UCSD-AML1 (cell line): ENCODE data around the gene DDC.
A peak's percentile ranks its signal among the peaks of the same experiment; 100 is the strongest.
"Not testable (repeated sequence)": the region's sequence is repeated elsewhere in the genome, so short reads cannot be mapped to it uniquely, and the experiment has no call there.

Experiments
- DNase-seq: peaks from one replicate; lab custom pipeline; 2025; ENCODE audit not compliant: unreplicated experiment; lab: John Stamatoyannopoulos, UW

The DDC gene

DNA sequence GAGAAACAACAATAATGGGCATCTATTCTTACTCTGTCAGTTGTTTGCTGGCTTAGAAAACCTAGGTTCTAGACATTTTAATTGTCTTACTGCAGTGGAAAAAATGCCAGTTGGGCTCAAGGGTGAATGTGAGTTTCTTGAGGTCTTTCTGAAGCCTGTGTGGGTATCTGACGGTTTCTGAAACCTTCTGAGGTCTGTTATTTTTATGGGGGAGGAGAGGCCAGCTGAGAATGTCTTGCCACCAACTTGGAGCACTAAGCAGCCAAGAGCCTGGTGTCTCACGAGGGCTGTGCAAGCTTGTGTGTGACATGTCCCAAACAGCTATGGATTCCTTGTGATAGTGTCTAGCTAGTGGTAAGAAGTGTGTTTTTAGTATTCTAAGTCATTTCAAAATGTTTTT is 24.2 kb upstream of the DDC start:
- no peak for DNase-seq

DNA sequence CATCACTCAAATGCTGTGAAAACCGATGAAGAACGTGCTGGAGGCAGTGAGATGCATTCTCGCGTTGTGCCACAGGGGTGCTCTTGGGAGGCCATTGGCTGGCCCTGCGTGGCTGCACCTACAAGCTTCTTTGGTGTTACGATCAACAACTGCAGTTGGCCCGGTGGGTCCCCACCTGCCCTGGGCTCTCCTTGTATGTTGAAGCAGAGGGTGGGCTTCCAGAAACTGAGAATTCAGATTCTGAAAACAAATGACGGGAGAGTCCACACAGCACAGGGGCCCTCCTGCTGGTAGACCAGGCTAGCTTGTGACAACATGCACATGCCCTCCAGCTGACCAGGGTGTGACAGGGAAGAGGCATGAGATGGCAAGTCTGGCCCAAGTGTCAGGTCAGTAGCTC is 23.7 kb upstream of the DDC start:
- DNase-seq: peak; percentile 13

- no peak for DNase-seq
Measured at GRCh38 chr7:50587737-50588136, 22.5 kb upstream of the DDC start.

GRCh38 chr7:50584793-50585408 is 19.7 kb upstream of the DDC start:
- DNase-seq: no peak

DNA sequence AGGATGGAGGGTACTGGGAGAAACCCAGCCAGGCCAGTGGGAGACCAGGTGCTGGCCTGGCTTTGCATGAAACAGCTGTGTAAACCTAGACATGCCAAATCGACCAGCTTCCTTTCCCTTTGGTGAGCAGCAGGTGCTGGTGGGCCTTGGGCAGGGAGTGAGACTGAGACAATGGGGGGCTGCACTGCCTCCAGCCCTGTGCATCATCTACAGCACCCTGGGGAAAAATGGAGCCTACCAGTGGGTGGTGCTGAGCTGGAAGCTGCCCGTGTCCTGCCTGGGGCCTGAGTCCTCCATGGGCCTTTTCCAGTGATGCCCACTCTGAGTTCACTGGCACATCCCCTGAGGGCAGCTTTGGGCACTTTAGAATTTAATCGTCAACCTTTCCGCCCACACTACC is 19.2 kb upstream of the DDC start:
- DNase-seq: no peak

DNA sequence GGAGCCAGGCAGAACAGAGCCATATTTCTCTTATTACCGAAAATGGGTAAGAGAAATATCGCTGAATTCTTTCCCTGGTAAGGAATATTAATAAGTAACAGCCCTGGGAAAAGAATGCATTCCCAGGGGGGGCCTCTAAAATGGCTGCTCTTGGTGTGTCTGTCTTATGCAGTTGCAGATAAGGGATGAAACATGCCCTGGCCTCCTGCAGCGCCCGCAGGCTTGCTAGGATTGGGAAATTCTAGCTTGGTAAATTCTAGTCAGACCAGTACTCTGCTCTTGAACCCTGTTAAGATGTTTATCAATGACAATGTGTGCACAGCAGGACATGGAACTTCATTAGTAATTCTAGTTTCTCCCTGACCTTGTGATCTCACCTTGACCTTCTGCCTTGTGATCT is 18.1 kb upstream of the DDC start:
- DNase-seq: not testable (repeated sequence)

DNA sequence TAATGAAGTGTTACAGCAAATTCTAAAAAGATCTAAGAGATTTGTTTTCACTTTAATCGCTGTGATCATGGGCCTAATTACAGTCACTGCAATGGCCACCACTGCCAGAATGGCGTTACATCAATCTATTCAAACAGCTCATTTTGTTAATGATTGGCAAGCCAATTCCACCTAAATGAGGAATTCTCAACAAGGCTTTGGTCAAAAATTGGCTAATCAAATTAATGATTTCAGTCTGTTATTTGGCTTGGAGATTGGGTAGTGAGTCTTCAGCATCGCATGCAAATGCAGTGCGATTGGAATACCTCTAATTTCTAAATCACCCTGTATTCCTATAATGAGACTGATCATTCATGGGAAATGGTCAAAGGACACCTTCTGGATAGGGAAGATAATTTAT is 17.1 kb upstream of the DDC start:
- DNase-seq: not testable (repeated sequence)

DNA sequence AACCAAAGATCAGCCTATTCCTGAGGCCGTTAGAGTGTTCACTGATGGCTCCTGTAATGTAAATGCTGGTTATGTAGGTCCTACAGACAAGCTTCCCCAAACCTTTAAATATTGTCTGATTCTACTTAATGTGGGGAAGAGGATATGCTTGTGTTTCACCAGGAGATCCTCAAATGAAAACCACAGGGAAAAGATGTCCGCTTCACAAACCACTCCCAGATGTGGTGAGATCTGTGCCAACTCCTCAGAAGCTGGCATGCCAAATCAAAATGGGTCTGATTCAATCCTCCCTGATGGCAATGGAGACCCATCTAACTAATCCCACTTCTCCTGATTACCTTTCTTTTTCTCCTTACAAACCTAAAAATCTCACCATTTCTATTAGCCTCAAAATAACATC is 15.5 kb upstream of the DDC start:
- DNase-seq: not testable (repeated sequence)

DNA sequence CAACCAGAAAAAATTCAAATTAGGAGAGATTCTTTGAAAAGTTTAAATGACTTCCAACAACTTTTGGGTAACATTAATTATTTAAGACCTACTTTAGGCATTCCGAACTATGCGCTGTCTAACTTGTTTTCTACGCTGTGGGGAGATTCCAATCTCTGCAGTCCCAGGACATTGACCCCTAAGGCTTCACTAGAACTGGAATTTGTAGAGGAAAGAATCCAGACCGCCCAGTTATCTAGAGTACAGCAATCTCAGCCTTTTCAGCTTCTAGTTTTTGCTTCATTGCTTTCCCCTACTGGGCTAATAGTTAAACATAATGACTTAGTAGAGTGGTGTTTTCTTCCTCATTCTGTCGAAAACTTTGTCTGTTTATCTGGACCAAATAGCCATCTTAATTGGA is 14.9 kb upstream of the DDC start:
- DNase-seq: no peak

- DNase-seq: not testable (repeated sequence)
Measured at GRCh38 chr7:50578105-50578504, 12.9 kb upstream of the DDC start.

GRCh38 chr7:50577569-50577968 is 12.4 kb upstream of the DDC start:
- no peak for DNase-seq

DNA sequence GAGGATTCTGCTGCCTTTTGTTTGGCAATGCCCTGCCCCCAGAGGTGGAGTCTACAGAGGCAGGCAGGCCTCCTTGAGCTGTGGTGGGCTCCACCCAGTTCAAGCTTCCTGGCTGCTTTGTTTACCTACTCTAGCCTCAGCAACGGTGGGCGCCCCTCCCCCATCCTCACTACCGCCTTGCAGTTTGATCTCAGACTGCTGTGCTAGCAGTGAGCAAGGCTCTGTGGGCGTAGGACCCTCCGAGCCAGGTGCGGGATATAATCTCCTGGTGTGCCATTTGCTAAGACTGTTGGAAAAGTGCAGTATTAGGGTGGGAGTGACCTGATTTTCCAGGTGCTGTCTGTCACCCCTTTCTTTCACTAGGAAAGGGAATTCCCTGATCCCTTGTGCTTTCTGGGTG is 11.2 kb upstream of the DDC start:
- DNase-seq: not testable (repeated sequence)

DNA sequence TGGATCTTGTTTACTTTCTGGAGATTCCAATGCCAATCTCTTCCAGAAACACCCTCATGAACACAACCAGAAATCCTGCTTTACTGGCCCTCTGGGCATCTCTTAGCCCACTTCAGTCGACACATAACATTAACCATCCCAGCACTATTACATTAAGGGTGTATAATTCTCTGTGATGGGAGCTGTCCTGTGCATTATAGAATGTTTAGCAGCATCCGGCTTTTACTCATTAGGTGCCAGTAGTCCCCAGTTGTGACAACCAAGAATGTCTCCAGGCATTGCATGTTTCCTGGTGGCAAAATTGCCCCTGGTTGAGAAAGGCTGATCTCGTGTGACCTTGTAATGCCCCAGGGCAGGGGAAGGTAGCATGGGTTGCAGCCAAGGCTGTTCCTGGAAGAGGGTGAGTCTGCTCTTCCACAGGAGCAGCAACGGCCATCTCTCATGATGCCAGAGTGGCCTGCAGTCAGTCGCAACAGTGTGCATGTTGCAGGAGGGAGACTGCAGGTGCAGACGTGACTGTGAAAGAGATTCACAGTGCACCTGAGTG is 2.6 kb upstream of the DDC start:
- DNase-seq: no peak

DNA sequence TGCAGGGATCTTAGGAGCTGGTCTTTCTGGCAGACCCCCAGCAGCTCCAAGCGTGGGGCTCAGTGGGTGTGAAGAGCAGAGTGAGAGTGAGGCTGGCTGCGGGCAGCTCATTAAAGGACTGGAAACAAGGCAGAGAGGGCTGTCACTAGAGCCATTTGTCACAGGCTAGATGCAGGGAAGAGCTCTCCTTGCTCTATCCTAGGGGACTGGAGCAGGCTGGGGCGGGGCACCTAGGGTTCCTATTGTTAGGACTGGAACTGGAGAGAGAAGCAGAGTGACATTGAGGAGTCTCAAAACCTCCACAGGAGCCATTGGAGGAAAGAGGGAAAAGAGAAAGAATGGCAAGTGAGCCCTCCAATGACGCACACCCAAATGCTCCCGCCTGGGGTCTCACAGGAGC is 772 bp upstream of the DDC start:
- no peak for DNase-seq

- no peak for DNase-seq
Measured at GRCh38 chr7:50565559-50565916, 333 bp upstream of the DDC start.

GRCh38 chr7:50564171-50564570 is 1.0 kb downstream of the DDC start:
- DNase-seq: no peak

DNA sequence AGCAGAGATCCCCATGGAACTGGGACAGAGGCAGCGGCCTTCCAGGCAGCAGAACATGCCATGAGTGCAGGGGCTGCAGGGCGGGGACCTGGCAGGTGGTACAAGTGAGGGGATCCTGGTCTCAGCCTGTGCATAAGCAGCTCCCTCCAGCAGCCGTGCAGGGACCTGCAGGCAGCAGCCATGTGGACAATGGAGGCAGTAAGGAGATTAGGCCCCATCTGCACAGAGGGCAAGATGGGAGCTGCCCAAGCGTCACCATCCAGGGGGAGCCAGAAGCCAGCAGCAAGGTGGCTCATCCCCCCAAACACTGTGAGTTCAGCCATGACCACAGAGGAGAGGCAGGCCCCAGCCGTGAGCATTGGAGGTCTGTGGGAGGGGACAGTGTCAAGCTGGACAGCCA is 3.1 kb downstream of the DDC start:
- no peak for DNase-seq

- no peak for DNase-seq
Measured at GRCh38 chr7:50560865-50561351, 4.3 kb downstream of the DDC start.

- DNase-seq: no peak
Measured at GRCh38 chr7:50559881-50560280, 5.3 kb downstream of the DDC start.

DNA sequence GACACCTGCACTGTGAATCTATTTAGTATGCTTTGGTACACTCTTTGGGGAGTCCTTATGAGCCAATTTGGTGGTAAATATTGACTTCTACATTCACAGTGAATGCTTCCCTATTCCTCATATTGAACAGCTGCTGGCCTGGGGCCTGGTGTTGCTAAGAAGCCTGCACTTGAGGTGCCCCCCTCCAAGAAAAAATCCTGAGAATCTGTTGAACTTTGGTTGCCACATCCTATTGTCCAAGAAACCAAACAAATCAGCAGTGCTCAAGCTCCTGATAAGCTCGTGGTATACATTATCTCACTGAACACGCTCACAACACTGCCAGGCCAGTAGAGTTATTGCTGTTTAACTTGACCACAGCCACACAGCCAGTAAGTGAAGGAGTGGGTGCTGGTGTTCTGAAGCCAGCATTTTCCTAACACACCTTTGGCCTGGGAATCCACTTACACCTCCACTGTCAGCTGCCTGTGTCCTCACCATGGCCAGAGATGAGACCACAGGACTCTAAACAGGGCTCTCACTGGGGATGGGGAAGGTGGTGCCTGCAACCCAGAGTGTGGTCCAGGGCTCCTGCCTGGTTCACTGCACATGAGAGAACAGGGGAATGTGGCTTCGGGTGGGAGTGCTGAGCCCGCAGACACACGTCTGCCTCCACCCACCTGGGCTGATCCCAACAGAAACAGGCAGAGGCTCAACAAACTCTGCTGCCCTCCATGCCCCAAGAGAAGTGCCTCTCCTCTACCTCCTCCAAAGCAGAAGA is 6.7 kb downstream of the DDC start:
- DNase-seq: no peak

DNA sequence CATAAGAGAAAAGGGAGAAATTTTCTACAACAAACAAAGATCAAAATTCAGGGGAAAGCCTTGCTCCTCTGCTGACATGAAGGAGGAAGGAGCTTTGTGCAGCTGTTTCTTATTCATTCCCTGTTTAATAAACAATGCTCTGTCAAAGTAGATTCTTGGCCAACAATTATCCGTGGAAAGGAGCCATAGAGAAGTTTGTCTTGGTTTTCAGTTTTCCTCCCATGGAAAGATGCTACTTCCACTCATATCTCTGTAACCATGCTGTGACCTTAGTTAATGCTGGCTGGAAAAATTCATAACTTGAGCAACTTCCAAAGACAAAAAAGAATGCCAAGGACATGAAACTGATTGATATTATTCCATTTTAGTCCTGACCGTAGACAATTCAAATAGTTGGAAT is 8.1 kb downstream of the DDC start:
- no peak for DNase-seq

GRCh38 chr7:50556247-50556991 is 8.8 kb downstream of the DDC start:
- DNase-seq: no peak
